Measurements from ENCODE around the gene RGCC. TPM values are rescaled to one million over a fixed set of nuclear protein-coding genes. Genes with fewer than 3 reads are reported as not detected.

RGCC gene
- total RNA-seq, 8 experiments from 2014 or later: 0.16 to 19.2 (median 3.8) TPM; not detected in 2

DNA sequence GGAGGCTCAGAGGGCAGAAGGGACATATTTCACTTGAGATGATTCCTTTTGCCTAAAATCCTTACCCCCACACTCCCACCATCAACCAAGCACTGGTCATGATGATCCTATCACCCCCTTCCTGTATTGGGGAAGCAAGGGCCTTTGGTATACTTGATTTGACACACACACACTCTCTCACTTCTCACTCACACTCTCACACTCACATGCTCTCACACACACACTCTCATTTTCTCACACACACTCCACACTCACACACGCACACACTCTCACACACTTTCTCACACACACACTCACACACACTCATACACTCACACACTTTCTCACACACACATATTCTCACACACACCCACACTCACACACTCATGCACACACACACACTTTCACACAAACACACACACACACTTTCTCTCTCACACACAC lies 8.6 kb downstream of the RGCC start:
- 86 to 100% (median 100%) methylated on average over 1 of the region's 1 CpG; no CpG with 5 or more reads in 7 of the 10 experiments for WGBS, 10 experiments
- in situ Hi-C loops (cut with MboI; ENCODE audit: low pct_unique_long_range_greater_than_20kb in 2 of 9, low sequenced_read_pairs in 9 of 9, unreplicated experiment in 9 of 9): no loop called here
- Histone ChIP-seq H3K4me3 (no peak overlapping the region), H3K27ac (no peak overlapping the region), H3K4me1 (replicated peaks in 1 of 2) (no peaks in the 10 kb centered on the region)
- ATAC-seq (replicated peaks in 6 of 8): no peak

DNA sequence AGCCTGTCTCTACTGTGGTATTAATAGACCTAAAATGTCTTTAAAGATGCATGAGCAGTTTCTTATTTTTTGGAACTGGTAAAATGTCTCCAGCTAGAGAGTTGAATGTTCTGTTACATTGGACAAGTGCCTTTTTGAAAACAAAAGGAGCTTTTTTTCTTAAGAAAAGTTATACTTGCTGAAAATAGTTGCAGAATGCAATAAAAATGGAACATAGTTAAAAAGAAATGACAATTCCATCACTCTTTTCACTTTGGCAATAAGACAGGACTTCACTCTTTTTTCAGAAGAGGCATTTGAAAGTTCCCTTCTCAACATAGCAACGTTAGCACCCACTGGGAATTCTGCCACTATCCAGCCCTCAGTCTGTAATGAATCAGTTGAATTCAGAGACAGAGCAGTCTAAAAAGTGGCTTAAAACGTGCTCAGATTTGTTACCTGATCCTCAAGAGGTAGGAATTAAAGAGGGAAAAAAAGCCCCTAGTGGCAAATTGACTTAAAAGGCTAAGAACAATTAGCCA lies 10.1 kb downstream of the RGCC start:
- in situ Hi-C loops (cut with MboI; ENCODE audit: low pct_unique_long_range_greater_than_20kb in 2 of 9, low sequenced_read_pairs in 9 of 9, unreplicated experiment in 9 of 9): no loop called here
- Histone ChIP-seq H3K4me3 (no peak overlapping the region), H3K27ac (no peak overlapping the region), H3K4me1 (replicated peaks in 1 of 2) (no peaks in the 10 kb centered on the region)
- ATAC-seq (replicated peaks in 6 of 8): no peak
- WGBS, 10 experiments: 8 to 80% (median 41%) methylated on average over 1 to 2 of the region's 2 CpGs

DNA sequence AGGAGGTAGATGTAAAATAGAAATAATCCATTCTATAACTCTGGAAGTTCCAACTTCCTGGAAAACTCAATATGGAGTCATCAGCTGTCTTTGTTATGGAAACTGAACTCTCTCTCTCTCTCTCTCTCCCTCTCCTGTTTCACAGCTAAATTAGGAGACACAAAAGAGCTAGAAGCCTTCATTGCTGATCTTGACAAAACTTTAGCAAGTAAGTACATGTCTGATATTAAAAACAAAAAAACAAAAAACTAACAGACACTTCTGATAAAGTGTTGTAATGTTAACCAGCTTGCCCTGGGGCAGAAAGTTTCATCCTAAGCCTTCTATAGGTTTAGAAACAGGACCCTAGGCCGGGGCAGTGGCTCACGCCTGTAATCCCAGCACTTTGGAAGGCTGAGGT lies 11.3 kb downstream of the RGCC start:
- Histone ChIP-seq H3K4me3 (no peak overlapping the region), H3K4me1 (replicated peaks in 1 of 2) (no peaks in the 10 kb centered on the region), H3K27ac (no peak overlapping the region)
- WGBS, 10 experiments: 67 to 100% (median 86%) methylated on average over 1 to 2 of the region's 2 CpGs; no CpG with 5 or more reads in 5 of the 10 experiments
- in situ Hi-C loops (cut with MboI; ENCODE audit: low pct_unique_long_range_greater_than_20kb in 2 of 9, low sequenced_read_pairs in 9 of 9, unreplicated experiment in 9 of 9): no loop called here
- ATAC-seq (replicated peaks in 6 of 8): no peak

DNA sequence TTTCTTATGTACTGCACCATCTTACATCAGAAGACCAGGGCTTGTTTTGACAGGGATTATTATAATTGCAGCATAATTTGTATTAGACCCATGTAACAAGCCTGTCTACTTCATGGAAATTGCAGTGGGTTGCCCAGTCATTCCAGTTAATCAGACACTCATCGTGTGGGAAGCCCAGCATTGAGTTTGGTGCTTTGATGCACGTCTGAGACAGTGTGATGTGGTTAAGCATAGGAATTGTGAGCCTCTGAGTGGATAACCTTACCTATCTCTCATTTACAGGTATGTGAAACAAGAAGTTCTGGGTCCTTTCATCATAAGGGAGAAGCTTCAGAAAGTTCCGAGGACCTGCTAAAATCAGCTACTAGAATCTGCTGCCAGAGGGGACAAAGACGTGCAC lies 12.8 kb downstream of the RGCC start:
- in situ Hi-C loops (cut with MboI; ENCODE audit: low pct_unique_long_range_greater_than_20kb in 2 of 9, low sequenced_read_pairs in 9 of 9, unreplicated experiment in 9 of 9): no loop called here
- H3K4me1 ChIP-seq (replicated peaks in 1 of 2): no peaks in the 10 kb centered on the region
- H3K4me3 ChIP-seq: no peak overlapping the region
- H3K27ac ChIP-seq: no peak overlapping the region
- no peak for ATAC-seq (replicated peaks in 6 of 8)
- WGBS, 10 experiments: 60 to 100% (median 80%) methylated on average over 1 to 4 of the region's 4 CpGs; no CpG with 5 or more reads in 4 of the 10 experiments

DNA sequence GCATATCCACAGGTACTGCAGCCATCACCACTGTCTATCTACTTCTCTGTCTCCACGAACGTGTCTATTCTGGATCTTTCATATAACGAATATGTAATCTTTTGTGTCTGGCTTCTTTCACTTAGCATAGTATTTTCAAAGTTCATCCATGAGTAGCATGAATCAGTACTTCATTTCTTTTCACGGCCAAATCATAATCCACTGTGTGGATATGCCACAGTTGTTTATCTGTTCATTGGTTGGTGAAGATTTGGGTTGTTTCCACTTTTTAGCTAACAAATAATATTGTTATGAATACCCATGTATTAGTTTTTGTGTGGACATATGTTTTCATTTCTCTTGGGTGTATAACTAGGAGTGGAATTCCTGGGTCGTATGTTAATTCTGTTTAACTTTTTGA lies 14.4 kb downstream of the RGCC start:
- in situ Hi-C loops (cut with MboI; ENCODE audit: low pct_unique_long_range_greater_than_20kb in 2 of 9, low sequenced_read_pairs in 9 of 9, unreplicated experiment in 9 of 9): no loop called here
- no peaks in the 10 kb centered on the region for H3K4me1 ChIP-seq (replicated peaks in 1 of 2)
- H3K27ac ChIP-seq: no peak overlapping the region
- WGBS, 10 experiments: 58 to 92% (median 86%) methylated on average over 3 to 5 of the region's 5 CpGs
- no peak for ATAC-seq (replicated peaks in 6 of 8)
- H3K4me3 ChIP-seq: no peak overlapping the region

DNA sequence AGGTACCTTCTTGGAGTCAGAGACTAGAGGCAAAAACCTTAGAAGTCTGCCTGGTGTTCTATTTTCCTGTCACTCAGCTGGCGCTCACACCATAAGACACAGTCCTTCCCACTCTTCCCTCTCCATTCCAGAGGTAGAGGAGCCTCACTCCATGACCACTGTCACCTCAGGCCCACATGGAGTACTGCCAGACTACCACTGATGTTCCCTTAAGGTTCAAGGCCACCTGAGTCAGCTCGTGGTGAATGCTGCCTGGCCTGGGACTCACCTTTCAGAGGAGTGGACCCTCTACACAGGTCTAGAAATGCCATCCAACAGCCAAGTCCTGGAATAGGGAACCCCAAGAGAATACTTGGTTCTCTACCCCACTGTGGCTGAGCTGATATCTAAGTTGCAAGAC lies 29.9 kb downstream of the RGCC start:
- H3K4me3 ChIP-seq: no peak overlapping the region
- ATAC-seq (replicated peaks in 6 of 8): no peak
- H3K4me1 ChIP-seq (replicated peaks in 1 of 2): no peaks in the 10 kb centered on the region
- 0 to 100% (median 60%) methylated on average over 1 of the region's 2 CpGs; no CpG with 5 or more reads in 6 of the 10 experiments for WGBS, 10 experiments
- in situ Hi-C loops (cut with MboI; ENCODE audit: low pct_unique_long_range_greater_than_20kb in 2 of 9, low sequenced_read_pairs in 9 of 9, unreplicated experiment in 9 of 9): no loop called here
- H3K27ac ChIP-seq: no peak overlapping the region

DNA sequence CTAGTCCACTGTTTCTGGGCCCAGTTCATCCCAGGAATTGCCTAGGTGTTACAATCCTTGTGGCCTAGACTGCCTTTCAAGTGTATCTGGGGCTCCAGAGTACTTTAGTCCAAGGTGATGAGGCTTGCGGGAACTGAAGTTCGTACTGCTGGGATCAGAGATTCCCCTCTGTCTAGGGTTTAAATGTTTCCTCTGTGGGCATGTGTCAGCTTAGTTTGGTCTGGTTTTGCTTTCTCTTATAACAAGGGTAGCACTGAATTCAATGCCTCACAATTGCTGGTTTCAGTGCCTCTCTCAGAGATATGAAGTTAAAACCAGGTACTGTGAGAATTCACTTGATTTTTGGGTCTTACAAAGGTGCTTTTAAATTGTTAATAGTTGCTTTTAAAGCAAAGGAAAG lies 30.8 kb downstream of the RGCC start:
- in situ Hi-C loops (cut with MboI; ENCODE audit: low pct_unique_long_range_greater_than_20kb in 2 of 9, low sequenced_read_pairs in 9 of 9, unreplicated experiment in 9 of 9): no loop called here
- WGBS, 10 experiments: 86 to 100% (median 93%) methylated on average over 1 to 2 of the region's 2 CpGs; no CpG with 5 or more reads in 7 of the 10 experiments
- Histone ChIP-seq H3K4me3 (no peak overlapping the region), H3K27ac (no peak overlapping the region), H3K4me1 (replicated peaks in 1 of 2) (no peaks in the 10 kb centered on the region)
- no peak for ATAC-seq (replicated peaks in 6 of 8)

DNA sequence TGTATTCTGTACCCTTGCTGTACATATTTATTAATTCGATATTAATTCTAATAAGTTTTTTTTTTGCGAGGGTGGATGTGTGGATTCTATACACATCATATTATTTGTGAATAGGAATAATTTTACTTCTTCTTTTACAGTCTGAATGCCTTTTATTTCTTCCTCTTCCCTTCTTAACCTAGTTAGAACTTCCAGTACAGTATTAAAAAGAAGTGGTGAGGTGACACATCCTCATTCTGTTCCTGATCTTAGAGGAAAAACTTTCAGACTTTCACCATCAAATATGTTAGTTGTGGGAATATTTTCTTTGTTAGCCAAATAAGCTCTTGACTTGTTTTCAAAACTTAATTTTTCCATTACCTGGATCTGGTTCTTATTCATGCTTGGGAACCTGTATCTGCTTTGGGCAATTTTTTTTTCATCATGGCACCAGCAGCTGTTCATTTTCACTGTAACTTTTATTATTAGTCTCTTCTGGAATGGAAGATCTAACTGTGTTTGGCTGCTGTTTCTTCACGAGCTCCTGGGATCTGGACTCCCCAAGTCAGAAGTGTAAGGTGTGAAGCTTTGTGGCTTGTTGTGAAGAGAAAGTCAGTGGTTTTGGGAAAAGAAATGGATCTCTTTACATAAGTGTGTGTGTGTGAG lies 33.1 kb downstream of the RGCC start:
- 63 to 100% (median 88%) methylated on average over 2 to 3 of the region's 3 CpGs for WGBS, 10 experiments
- in situ Hi-C loops (cut with MboI; ENCODE audit: low pct_unique_long_range_greater_than_20kb in 2 of 9, low sequenced_read_pairs in 9 of 9, unreplicated experiment in 9 of 9): no loop called here
- ATAC-seq (replicated peaks in 6 of 8): no peak
- H3K4me3 ChIP-seq: no peak overlapping the region
- no peak overlapping the region for H3K27ac ChIP-seq
- H3K4me1 ChIP-seq (replicated peaks in 1 of 2): no peaks in the 10 kb centered on the region

DNA sequence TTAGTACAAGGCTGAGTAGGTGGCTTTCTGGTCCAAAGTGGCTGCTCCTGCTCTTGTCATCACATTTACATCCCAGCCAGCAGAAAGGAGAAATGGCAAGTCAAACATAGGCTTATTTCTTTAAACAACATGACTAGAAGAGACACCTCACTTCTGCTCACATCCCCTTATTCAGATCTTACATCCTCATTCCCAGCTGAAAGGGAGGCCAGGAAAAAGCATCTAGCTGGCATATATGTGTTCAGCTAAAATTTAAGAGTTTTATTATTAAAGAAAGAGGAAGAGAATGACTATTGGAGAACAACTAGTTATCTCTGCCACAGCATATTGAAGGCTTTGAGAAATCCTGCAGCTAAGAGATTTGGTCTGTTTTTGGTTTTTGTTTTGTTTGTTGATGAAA lies 34.1 kb downstream of the RGCC start:
- H3K27ac ChIP-seq: no peak overlapping the region
- no peak for ATAC-seq (replicated peaks in 6 of 8)
- in situ Hi-C loops (cut with MboI; ENCODE audit: low pct_unique_long_range_greater_than_20kb in 2 of 9, low sequenced_read_pairs in 9 of 9, unreplicated experiment in 9 of 9): no loop called here
- no peaks in the 10 kb centered on the region for H3K4me1 ChIP-seq (replicated peaks in 1 of 2)
- H3K4me3 ChIP-seq: no peak overlapping the region

DNA sequence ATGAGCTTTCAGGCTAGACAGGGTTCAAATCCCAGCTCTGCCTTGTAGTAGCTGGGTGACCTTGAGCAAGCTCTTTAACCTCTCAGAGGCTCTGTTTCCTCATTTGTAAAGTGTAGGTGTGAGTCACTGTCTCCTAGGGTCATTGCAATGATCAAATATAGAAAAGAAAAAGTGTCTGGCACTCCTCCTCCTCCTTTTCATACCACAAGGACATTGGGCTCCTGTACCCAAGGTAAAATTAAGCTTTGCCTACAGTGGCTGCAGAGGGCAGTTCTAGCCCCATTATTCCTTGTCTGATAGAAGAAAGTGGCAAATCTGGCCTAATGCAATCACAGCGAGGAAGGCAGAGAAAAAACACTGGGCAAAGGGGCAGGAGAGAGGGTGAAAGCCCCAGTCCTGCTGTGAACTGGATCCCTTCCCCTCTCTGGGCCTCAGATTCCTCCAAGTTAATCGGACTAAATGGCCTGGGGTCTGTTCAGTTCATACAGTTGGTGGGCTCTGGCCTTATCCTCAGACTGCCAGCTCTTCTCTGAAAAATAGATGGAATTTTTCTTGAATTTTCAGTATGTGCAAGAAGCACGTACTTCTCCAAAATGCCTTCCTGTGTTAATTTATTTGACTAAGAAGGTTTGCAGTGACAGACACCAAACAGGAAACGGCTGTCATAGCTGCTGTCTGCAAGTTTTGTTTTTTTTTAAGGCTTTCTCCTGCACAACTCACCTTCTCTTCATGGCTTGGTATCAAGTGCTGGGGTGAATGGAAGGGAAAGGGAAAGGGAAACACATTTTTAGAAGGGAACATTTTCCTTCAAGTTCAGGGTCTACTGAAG lies 35.3 kb downstream of the RGCC start:
- ATAC-seq (replicated peaks in 6 of 8): no peak
- in situ Hi-C loops (cut with MboI; ENCODE audit: low pct_unique_long_range_greater_than_20kb in 2 of 9, low sequenced_read_pairs in 9 of 9, unreplicated experiment in 9 of 9): no loop called here
- 60 to 88% (median 67%) methylated on average over 1 to 4 of the region's 4 CpGs; no CpG with 5 or more reads in 1 of the 10 experiments for WGBS, 10 experiments
- Histone ChIP-seq H3K27ac (no peak overlapping the region), H3K4me1 (replicated peaks in 1 of 2) (no peaks in the 10 kb centered on the region), H3K4me3 (no peak overlapping the region)

DNA sequence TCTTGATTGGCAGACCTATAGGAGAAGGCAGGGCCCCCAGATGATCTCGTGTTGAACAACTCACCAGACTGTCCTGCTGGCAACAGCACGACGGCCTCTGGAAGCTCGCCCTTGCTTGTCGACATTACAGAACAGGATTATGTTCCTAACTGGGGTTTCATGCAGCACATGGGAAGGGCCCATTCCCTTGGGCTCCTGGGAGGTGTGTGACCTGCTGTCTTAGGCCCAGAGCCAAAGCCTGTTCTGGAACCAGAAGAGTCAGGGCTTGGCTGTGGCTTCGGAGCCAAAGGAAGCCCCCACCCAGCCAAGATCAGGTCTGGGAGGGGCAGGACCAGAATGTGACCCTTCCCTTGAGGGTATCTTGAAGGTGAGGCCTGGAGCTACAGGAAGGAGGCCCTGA lies 36.9 kb downstream of the RGCC start:
- WGBS, 10 experiments: 87% methylated on average over 3 to 5 of the region's 6 CpGs; no CpG with 5 or more reads in 7 of the 10 experiments
- no peak for ATAC-seq (replicated peaks in 6 of 8)
- Histone ChIP-seq H3K4me3 (no peak overlapping the region), H3K27ac (no peak overlapping the region), H3K4me1 (replicated peaks in 1 of 2) (no peaks in the 10 kb centered on the region)
- in situ Hi-C loops (cut with MboI; ENCODE audit: low pct_unique_long_range_greater_than_20kb in 2 of 9, low sequenced_read_pairs in 9 of 9, unreplicated experiment in 9 of 9): no loop called here

DNA sequence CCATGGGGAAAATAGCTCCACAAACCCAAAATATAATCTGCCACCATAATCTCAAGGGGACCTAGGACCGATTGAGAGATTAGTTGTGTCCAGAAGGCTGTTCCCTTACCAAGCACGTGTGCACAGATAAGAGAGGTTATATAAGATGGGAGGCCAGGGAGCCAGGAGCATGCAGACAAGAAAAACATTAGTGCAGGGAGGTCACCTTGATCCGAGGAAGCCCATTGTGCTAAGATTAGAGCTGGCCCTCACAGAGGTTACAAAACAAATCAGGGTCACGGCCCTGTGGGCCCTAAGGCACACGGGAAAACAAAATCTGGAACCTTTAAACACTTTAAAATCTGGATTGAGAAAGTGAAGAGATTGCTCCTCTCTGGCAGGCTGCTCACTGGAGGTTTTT lies 37.7 kb downstream of the RGCC start:
- Histone ChIP-seq H3K27ac (no peak overlapping the region), H3K4me1 (replicated peaks in 1 of 2) (no peaks in the 10 kb centered on the region), H3K4me3 (no peak overlapping the region)
- WGBS, 10 experiments: 0 to 61% (median 40%) methylated on average over 1 to 5 of the region's 5 CpGs; no CpG with 5 or more reads in 3 of the 10 experiments
- no peak for ATAC-seq (replicated peaks in 6 of 8)
- in situ Hi-C loops (cut with MboI; ENCODE audit: low pct_unique_long_range_greater_than_20kb in 2 of 9, low sequenced_read_pairs in 9 of 9, unreplicated experiment in 9 of 9): no loop called here

DNA sequence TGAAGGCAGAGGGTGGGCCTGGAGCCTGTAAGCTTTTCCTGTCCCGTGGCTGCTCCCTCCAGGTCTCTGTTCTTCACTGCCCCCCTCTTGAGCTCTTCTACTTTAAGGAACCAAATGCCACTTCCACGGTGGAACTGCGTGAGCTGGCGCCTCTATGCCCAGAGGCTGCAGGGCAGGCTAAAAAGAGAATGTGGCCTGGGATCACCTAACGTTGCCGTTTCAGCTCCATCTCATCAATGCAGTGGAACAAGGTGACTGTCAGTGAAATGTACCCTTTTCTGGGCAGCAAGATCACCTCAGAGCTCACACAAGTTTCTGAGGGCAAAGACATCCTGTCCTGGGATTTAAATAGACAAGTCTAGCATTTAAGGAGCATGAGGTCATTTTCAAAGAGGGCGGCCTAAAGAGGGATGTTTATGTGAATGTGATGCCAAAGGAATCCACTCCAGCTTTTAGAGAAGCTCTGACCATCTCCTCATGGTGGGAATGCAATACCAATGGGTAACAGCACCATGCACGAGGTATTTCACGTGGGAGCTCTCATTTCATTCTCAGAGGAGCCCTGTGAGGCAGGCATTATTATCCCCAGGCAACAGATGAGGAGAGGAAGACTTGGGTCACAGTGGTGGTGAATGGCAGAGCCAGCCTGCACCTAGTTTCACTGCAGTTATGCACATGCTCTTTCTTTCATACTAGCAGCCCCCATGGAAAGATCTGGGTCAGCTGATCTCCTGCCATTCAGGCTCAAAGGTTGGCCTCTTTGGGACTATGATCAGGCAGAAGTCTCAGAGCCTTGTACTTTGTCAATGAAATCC lies 39.3 kb downstream of the RGCC start:
- no peak overlapping the region for H3K4me3 ChIP-seq
- H3K27ac ChIP-seq: no peak overlapping the region
- no peaks in the 10 kb centered on the region for H3K4me1 ChIP-seq (replicated peaks in 1 of 2)
- in situ Hi-C loops (cut with MboI; ENCODE audit: low pct_unique_long_range_greater_than_20kb in 2 of 9, low sequenced_read_pairs in 9 of 9, unreplicated experiment in 9 of 9): no loop called here
- WGBS, 10 experiments: 30 to 80% (median 57%) methylated on average over 2 to 6 of the region's 9 CpGs; no CpG with 5 or more reads in 4 of the 10 experiments
- ATAC-seq (replicated peaks in 6 of 8): peak in 1 of 8 experiments; percentile 17

Data from motor neuron (in vitro differentiated cells).